Smooth muscle cell of the coronary artery (primary cell): Measurements from ENCODE around the gene PRPF38A. TPM values are rescaled to one million over a fixed set of nuclear protein-coding genes. Genes with fewer than 3 reads are reported as not detected.

Experiments
- total RNA-seq: library from RNA; depleted of rRNA; stranded (reverse); fragments of >200 nt; gene quantifications from 2 replicates; pipeline ENCODE4 v1.2.3, GENCODE V29; 2014; ENCODE audit warnings: low replicate concordance

Gene PRPF38A, protein sequence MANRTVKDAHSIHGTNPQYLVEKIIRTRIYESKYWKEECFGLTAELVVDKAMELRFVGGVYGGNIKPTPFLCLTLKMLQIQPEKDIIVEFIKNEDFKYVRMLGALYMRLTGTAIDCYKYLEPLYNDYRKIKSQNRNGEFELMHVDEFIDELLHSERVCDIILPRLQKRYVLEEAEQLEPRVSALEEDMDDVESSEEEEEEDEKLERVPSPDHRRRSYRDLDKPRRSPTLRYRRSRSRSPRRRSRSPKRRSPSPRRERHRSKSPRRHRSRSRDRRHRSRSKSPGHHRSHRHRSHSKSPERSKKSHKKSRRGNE
- total RNA-seq: 6.5 and 8.1 TPM in 2 replicates

DNA sequence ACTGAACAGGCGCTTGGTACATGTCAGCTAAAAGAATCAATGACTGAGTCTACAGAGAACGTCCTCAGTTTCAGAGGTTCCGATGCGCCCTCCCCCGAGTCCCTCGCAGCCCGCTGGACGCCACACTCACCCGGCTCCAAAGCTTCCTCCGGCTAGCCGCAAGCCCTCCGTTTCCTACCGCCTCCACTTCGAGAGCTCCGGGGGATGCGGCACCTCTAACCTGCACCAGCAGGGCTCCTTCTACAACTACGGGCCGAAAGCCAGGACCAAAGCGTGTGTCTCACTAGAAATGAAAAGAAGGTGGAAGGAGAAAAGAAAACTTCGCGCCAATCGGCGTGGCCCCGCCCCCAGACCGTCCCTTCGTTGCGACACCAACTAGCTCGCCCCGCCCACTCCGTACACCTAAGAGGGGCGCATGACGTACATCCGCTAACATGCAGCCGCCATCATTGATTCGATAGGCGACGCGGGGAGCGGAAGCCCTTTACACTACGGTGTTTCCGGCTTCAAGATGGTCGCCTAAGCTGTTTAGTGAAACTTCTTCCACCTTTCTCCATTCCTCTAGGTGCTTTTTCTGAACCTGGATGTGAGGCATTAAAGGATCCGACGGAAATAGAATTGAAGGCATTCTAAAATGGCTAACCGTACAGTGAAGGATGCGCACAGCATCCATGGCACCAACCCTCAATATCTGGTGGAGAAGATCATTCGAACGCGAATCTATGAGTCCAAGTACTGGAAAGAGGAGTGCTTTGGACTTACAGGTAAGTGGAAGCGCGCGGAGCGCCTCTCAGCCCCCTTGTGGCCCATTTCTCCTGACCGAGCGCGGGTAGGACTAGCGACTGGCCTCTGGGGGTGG is at the start of gene PRPF38A, which contains the start of gene ORC1:
Gene PRPF38A, plus strand, starts transcription at position 487 of the 859 bp plus-strand sequence. Its CDS starts 148 bp downstream, at position 635.
Gene ORC1, minus strand, starts transcription at position 308 of the 859 bp plus-strand sequence. CDS start 2,200 bp downstream, outside the sequence.

DNA sequence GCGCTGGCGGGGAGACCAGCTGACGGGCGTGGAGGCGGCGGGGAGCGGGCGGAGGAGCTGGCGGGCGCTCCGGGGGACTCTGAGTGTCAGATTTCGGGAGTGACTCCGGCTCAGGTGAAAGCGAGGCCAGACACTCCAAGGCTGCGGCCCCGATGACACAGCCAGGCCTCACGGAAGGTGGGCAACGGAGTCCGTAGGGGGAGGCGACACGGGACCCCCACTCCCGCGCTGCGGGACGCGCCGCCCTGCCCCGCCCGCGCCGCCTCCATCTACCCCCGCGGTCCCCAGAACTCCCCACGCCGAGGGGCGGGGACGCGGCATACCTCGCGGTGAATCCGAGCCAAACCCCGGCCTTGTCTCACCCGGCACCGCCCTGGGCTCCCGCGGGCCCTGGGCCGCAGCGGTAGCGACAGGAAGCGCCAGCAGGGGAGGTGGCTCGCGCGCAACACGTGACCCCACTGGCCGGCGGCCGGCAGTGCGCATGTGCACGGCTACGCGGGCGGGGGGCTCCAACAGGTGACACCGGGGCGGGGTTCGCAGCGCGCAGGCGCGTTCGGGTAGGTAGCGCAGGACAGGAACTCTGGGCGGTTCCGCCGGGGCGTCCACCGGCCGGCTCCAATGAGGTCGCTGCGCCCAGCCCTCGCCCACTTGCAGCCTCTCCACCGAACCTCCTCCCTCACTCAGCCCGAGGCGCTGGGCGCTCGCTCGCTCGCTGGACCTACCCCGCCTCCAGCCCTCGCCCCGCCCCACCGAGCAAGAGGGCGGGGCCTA is 38.5 kb upstream of the PRPF38A start, which contains the start of gene CC2D1B:
Gene CC2D1B, minus strand, starts transcription at position 460 of the 771 bp plus-strand sequence. CDS start 1,585 bp downstream, outside the sequence.

Other genes starting within 250 kb of the PRPF38A start
- 16.0 and 26.0 TPM in 2 replicates for gene CC2D1B, start 38.4 kb upstream of the PRPF38A start, total RNA-seq
- gene ORC1, start 179 bp upstream of the PRPF38A start, total RNA-seq: under 0.01 and 1.9 TPM in 2 replicates
- 14.3 and 15.9 TPM in 2 replicates for gene TUT4, start 148.5 kb downstream of the PRPF38A start, total RNA-seq
- 12.8 and 18.9 TPM in 2 replicates for gene GPX7, start 197.8 kb downstream of the PRPF38A start, total RNA-seq
- gene SHISAL2A, start 228.6 kb downstream of the PRPF38A start, total RNA-seq: not detected in 2 replicates